Mucosa of rectum (tissue), 2 donors: ENCODE measurements around the gene ZHX3.

Source experiments
- H3K27ac ChIP-seq, 2 donors: one replicate each; pipeline ENCODE4 v1.7.0; 2013; ENCODE audit warnings: inconsistent platforms in 2 of 2, low read depth in 2 of 2, low read length in 2 of 2
- H3K27me3 ChIP-seq, 2 donors: one replicate each; pipeline ENCODE4 v1.7.0; 2013; ENCODE audit warnings: low read length in 2 of 2; ENCODE audit not compliant: control insufficient read depth in 2 of 2, insufficient read depth in 2 of 2
- H3K36me3 ChIP-seq, 2 donors: one replicate each; pipeline ENCODE4 v1.7.0; 2013; ENCODE audit warnings: low read length in 2 of 2; ENCODE audit not compliant: control insufficient read depth in 2 of 2, insufficient read depth in 2 of 2
- H3K4me1 ChIP-seq, 2 donors: one replicate each; pipeline ENCODE4 v1.7.0; 2013; ENCODE audit warnings: low read length in 2 of 2, mild to moderate bottlenecking in 1 of 2; ENCODE audit not compliant: control insufficient read depth in 2 of 2, insufficient read depth in 2 of 2
- H3K4me3 ChIP-seq, 2 donors: one replicate each; pipeline ENCODE4 v1.7.0; 2013; ENCODE audit warnings: low read length in 2 of 2
- H3K9ac ChIP-seq, 2 donors: one replicate each; pipeline ENCODE4 v1.7.0; 2013; ENCODE audit warnings: low read length in 2 of 2, low read depth in 1 of 2, mild to moderate bottlenecking in 1 of 2
- H3K9me3 ChIP-seq, 2 donors: one replicate each; pipeline ENCODE4 v1.7.0; 2013; ENCODE audit warnings: low read length in 2 of 2; ENCODE audit not compliant: control insufficient read depth in 2 of 2
- donor health status: healthy.
- donor health status: Normal muscosa, but diverticular disease.

ZHX3 gene

DNA sequence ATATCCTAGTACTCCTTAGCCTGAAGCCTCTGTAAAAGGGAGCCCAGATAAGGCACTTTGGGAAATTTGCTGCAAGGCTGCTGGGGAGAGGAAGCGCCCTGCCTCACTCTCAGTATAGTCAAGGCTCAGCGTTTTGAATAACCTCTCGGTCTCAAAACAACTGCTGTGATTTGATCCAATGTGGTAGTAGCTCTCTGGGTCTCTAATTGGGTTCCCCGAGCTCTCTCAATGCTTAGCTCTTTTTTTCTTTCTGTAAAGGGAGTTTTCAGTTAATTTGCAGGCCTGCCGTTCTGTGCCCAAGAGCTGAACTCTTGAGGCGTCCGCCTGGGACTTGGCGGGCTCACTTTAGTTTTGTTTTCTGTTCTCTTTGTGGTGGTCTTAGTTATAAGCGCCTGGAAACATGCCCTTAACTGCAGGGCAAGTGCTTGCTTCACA, 41.2 kb downstream of the ZHX3 start:
- Histone ChIP-seq H3K36me3 (no peaks in the 10 kb centered on the region), H3K9ac (no peak overlapping the region), H3K27me3 (no peaks in the 10 kb centered on the region), H3K4me3 (no peak overlapping the region), H3K4me1 (peaks cover 0 to 2% of the 10 kb centered on the region in 2 donors), H3K9me3 (no peaks in the 10 kb centered on the region), H3K27ac (no peak overlapping the region)

DNA sequence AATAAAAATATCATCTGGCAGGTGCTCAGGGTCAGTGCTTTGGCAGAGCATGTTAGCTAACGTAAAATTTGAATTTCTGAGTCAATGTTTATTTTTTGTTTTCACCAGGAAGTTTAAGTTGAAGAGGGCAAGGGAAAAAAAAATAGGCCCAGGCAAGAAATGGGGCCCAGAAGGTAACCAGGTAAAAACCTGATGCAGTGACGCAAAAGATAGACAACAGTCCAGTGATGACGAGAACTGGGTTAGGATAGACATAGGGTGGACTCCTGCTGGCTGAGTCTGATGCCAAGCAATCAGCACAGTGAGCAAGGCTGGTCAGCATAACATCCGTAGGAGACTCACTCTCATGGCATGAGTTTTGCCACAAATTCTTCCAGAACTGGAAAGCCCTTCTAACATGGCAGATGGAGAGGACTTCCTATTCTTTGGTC, 42.2 kb downstream of the ZHX3 start:
- no peak overlapping the region for H3K9ac ChIP-seq
- H3K4me1 ChIP-seq: peaks cover 0 to 2% of the 10 kb centered on the region in 2 donors
- no peaks in the 10 kb centered on the region for H3K9me3 ChIP-seq
- H3K27me3 ChIP-seq: no peaks in the 10 kb centered on the region
- no peak overlapping the region for H3K4me3 ChIP-seq
- no peak overlapping the region for H3K27ac ChIP-seq
- no peaks in the 10 kb centered on the region for H3K36me3 ChIP-seq

DNA sequence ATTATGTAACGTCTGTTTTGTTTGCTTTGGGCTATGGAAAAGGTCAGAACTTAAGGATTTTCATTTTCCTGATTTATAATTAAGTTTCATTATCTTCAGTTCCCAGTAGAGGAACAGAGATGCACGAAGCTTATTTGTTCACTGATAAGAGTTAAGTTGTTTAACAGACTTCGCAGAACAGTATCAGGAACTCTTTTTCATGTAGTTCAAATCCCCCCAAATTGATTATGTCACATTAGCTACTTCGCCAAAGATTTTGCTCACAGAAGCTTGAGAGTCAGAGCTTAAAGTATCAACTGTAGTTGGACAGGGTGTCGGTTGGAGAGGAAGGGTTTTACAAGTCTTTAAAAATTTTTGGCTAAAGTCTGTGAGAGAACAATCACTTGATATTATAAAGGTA, 43.4 kb downstream of the ZHX3 start:
- Histone ChIP-seq H3K9ac (no peak overlapping the region), H3K4me3 (no peak overlapping the region), H3K27me3 (no peaks in the 10 kb centered on the region), H3K27ac (no peak overlapping the region), H3K36me3 (no peaks in the 10 kb centered on the region), H3K4me1 (peaks cover 0 to 2% of the 10 kb centered on the region in 2 donors), H3K9me3 (no peaks in the 10 kb centered on the region)

DNA sequence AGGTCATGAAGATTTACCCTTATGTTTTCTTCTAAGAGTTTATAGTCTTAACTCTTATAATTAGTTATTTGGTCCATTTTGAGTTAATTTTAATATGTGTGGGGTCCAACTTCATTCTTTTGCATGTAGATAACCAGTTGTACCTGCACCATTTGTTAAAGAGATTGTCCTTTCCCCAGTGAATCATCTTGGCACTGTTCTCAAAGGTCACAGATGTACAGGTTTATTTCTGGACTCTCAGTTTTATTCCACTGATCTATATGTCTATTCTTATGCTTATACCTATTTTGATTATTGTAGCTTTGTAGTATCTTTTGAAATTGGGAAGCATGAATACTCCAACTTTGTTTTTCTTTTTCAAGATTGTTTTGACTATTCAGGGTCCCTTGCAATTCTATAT, 44.1 kb downstream of the ZHX3 start:
- Histone ChIP-seq H3K9me3 (no peaks in the 10 kb centered on the region), H3K4me1 (peaks cover 0 to 2% of the 10 kb centered on the region in 2 donors), H3K27me3 (no peaks in the 10 kb centered on the region), H3K4me3 (no peak overlapping the region), H3K27ac (no peak overlapping the region), H3K36me3 (no peaks in the 10 kb centered on the region), H3K9ac (no peak overlapping the region)

DNA sequence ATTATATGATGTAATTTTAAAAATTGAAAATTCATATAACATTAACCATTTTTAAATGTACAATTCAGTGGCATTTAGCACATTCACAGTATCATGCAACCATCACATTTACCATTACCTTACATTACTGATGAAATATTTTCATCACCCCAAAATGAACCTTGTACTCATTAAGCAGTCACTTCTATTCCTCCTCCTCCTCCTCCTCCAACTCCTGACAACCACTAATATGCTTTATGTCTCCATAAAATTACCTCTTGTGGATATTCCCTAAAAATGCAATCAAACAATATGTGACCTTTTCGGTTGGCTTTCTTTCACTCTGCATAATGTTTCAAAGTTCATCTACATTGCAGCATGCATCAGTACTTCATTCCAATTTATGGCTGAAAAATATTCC, 45.2 kb downstream of the ZHX3 start:
- H3K9me3 ChIP-seq: no peaks in the 10 kb centered on the region
- H3K9ac ChIP-seq: no peak overlapping the region
- H3K4me1 ChIP-seq: peaks cover 0 to 2% of the 10 kb centered on the region in 2 donors
- H3K36me3 ChIP-seq: no peaks in the 10 kb centered on the region
- H3K27ac ChIP-seq: no peak overlapping the region
- no peak overlapping the region for H3K4me3 ChIP-seq
- no peaks in the 10 kb centered on the region for H3K27me3 ChIP-seq

DNA sequence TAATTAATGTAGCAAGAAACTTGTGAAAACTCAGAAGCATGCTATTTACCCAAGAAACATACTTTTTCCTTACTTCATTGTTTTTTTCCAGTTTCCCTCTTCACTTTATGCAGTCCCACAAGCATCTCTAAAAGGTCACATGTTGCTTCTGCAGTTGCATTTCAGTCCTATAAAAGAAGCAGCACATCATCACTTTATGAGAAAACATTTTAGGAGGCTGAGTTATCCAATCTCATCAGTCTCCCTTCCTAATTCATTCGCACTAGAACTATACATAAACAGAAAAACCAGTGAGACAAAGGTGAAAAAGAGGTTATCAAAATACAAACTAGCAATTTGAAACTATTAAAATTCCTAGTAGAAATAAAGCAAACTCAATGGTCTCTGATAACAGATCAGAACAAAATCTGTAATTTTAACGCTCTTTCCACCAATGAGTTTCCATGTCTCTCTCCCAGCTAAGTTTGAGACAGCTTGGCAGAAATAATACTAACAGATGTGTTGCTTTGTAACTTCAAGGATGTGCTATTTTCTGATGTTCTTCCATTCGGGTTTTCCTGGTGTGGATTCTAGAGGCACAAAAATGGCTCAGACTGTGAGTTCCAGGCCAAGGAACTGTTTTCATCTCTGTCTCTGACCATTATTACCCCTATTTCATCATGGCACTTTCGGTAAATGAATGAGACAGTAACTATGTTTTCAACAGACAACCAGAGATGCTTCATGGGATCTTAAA, 48.4 kb downstream of the ZHX3 start:
- no peak overlapping the region for H3K27ac ChIP-seq
- H3K36me3 ChIP-seq: no peaks in the 10 kb centered on the region
- H3K9me3 ChIP-seq: no peaks in the 10 kb centered on the region
- no peak overlapping the region for H3K4me3 ChIP-seq
- no peaks in the 10 kb centered on the region for H3K27me3 ChIP-seq
- H3K9ac ChIP-seq: no peak overlapping the region
- no peaks in the 10 kb centered on the region for H3K4me1 ChIP-seq

DNA sequence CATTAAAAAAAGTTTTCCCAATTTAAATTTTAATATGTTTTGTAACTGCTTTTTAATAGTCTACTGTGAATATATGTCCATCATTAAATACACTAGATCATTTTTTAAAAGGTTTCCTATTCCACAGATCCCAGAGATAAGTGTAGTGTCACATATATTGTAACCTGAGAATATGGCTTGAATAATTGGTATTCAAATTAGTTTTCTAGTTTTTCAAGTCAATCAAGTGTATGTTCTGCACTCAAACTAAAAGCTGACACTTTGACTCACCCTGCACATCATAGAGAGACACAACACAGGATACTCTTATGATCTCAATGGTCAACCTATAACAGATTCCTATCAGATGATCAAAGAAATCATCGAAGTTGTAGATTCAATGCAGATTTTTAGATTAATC, 49.1 kb downstream of the ZHX3 start:
- H3K27ac ChIP-seq: no peak overlapping the region
- no peak overlapping the region for H3K4me3 ChIP-seq
- H3K9ac ChIP-seq: no peak overlapping the region
- H3K27me3 ChIP-seq: no peaks in the 10 kb centered on the region
- H3K4me1 ChIP-seq: no peaks in the 10 kb centered on the region
- no peaks in the 10 kb centered on the region for H3K9me3 ChIP-seq
- H3K36me3 ChIP-seq: no peaks in the 10 kb centered on the region

DNA sequence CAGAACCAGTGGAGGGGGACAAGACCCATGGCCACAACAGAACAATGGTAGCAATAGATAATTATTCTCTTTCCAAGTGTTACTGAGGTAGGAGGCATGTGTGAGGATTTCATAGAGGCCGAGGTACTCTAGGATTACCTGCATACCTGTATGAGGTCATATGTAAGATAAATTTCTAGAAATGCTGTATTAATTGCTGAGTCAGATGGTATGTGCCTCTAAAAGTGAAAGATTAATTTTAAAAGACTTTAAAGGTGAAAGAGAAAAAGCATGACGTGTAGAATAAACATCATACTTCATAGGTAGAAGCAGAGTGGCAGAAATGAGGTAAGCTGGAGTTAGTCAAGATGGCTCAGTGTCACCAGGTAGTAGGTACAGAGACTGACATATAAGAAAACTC, 51.6 kb downstream of the ZHX3 start:
- no peaks in the 10 kb centered on the region for H3K4me1 ChIP-seq
- no peaks in the 10 kb centered on the region for H3K36me3 ChIP-seq
- no peaks in the 10 kb centered on the region for H3K9me3 ChIP-seq

DNA sequence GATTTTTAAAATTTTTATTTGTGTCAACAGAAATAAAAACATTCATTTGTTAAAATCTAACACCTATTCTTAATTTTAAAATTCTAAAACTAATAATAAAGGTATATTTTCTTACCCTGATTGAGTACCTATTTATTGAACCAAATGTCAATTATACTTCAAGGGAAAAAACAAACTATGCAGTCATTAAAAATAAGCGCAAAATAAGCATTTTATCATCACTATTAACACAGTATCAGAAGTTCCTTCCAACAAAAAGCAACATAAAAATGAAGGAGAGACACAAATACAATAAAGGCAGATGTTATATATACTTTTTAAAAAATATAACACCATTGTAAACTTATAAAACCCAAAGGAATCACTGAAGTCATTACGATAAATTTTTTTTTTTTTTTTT, 52.7 kb downstream of the ZHX3 start:
- H3K36me3 ChIP-seq: no peaks in the 10 kb centered on the region
- no peaks in the 10 kb centered on the region for H3K4me1 ChIP-seq
- no peak overlapping the region for H3K4me3 ChIP-seq
- H3K9me3 ChIP-seq: no peaks in the 10 kb centered on the region
- no peaks in the 10 kb centered on the region for H3K27me3 ChIP-seq
- no peak overlapping the region for H3K27ac ChIP-seq
- H3K9ac ChIP-seq: no peak overlapping the region

More for the DNA sequence above, 51.6 kb downstream of the ZHX3 start:
- H3K9ac ChIP-seq: no peak overlapping the region
- H3K27me3 ChIP-seq: no peaks in the 10 kb centered on the region
- no peak overlapping the region for H3K4me3 ChIP-seq
- no peak overlapping the region for H3K27ac ChIP-seq

DNA sequence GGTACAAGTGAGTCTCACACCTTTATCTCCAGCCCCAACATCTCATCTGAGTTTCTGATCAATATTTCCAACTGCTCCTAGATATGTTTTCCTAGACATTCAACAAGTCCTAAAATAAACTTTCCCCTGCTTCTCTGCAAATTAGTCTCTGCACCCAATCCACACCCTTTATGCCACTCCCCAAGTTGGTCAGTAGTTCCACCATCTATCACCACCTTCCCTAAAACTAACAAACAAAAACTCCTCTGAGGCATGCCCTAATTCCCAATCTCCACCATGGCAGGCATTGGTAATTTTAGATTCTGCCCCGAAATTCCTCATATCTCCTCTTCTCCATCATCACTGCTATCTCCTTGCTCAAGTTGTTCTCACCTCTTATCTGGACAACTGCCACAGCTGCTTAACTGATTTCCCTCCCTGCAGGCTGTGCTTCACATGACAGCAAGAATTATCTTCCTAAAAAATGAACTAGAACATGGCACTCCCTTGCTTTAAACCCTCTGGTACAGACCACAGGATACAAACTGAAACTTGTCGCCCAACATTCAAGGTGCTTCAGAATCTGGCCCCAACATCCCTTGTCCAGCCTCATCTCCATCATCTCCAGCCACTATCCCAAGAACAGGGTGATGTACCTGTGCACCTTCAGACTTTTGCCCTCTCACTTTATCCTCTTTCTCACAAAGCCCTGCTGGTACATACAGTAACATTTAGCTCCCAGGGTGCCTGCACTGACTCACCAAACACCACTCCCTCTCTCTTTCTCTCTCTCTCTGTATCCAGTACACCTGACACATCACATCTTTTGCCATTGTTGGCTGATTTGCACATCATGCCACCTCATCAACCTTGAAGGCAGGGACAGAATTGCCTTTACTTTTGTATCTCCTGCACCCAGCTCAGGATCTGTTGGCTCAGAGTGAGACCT, 55.5 kb downstream of the ZHX3 start:
- no peaks in the 10 kb centered on the region for H3K4me1 ChIP-seq
- H3K9ac ChIP-seq: no peak overlapping the region
- no peak overlapping the region for H3K27ac ChIP-seq

More for the DNA sequence above, 55.5 kb downstream of the ZHX3 start:
- H3K27me3 ChIP-seq: no peaks in the 10 kb centered on the region
- no peak overlapping the region for H3K4me3 ChIP-seq
- no peaks in the 10 kb centered on the region for H3K9me3 ChIP-seq
- no peaks in the 10 kb centered on the region for H3K36me3 ChIP-seq
